Kidney epithelial cell (primary cell): ENCODE data around the gene MYO10. TPM values are rescaled to one million over a fixed set of nuclear protein-coding genes. Genes with fewer than 3 reads are reported as not detected.
"Not testable (repeated sequence)": the region's sequence is repeated elsewhere in the genome, so short reads cannot be mapped to it uniquely, and the experiment has no call there.

Experiments used
- DNase-seq: peaks from one replicate; pipeline ENCODE4 v3.0.0-alpha.2; 2010; ENCODE audit warnings: low read depth
- H3K27me3 ChIP-seq: 2 replicates; pipeline ENCODE4 v1.6.0; 2011; ENCODE audit warnings: low read length; ENCODE audit not compliant: control insufficient read depth, insufficient read depth
- H3K36me3 ChIP-seq: 2 replicates; pipeline ENCODE4 v1.5.1; 2011; ENCODE audit warnings: low read length; ENCODE audit not compliant: control insufficient read depth, insufficient read depth
- H3K4me3 ChIP-seq: 2 replicates; pipeline ENCODE4 v1.5.1; 2011; ENCODE audit warnings: low read depth, mild to moderate bottlenecking, control low read depth, low read length
- CTCF ChIP-seq: IDR thresholded peaks from 2 replicates; pipeline ENCODE4 v1.5.1; 2011; ENCODE audit warnings: mild to moderate bottlenecking, moderate library complexity, low read length, control low read depth, inconsistent platforms; ENCODE audit not compliant: insufficient read depth, poor library complexity, severe bottlenecking
- total RNA-seq: library from RNA; depleted of rRNA; stranded (reverse); fragments of >200 nt; gene quantifications from 2 replicates; pipeline ENCODE4 v1.2.3, GENCODE V29; 2015

MYO10 gene
- total RNA-seq, 1 donor from 2014 or later, result 80.3 TPM

GRCh38 chr5:16740811-16741392, 195.2 kb downstream of the MYO10 start:
- no peak for DNase-seq
- H3K4me3 ChIP-seq, result no peak overlapping the region
- H3K27me3 ChIP-seq, result no peaks in the 10 kb centered on the region
- H3K36me3 ChIP-seq, result no peaks in the 10 kb centered on the region
- TF ChIP-seq CTCF, result no peak

- Histone ChIP-seq H3K4me3 (no peak overlapping the region), H3K27me3 (no peaks in the 10 kb centered on the region), H3K36me3 (no peaks in the 10 kb centered on the region)
- DNase-seq, result no peak
- no peak for TF ChIP-seq CTCF
Observed at GRCh38 chr5:16740066-16740810, 195.8 kb downstream of the MYO10 start.

GRCh38 chr5:16738393-16738792, 197.7 kb downstream of the MYO10 start:
- not testable (repeated sequence) for DNase-seq, H3K27me3 ChIP-seq, H3K4me3 ChIP-seq, H3K36me3 ChIP-seq

GRCh38 chr5:16737620-16738364, 198.3 kb downstream of the MYO10 start:
- DNase-seq, result no peak
- H3K36me3 ChIP-seq, result no peaks in the 10 kb centered on the region
- H3K27me3 ChIP-seq, result no peaks in the 10 kb centered on the region
- no peak for TF ChIP-seq CTCF
- no peak overlapping the region for H3K4me3 ChIP-seq

GRCh38 chr5:16737209-16737608, 198.9 kb downstream of the MYO10 start:
- TF ChIP-seq CTCF, result no peak
- Histone ChIP-seq H3K36me3 (no peaks in the 10 kb centered on the region), H3K4me3 (no peak overlapping the region), H3K27me3 (no peaks in the 10 kb centered on the region)
- no peak for DNase-seq
